Keratinocyte (primary cell): ENCODE data around the gene WFDC10A.
"Not testable (repeated sequence)": the region's sequence is repeated elsewhere in the genome, so short reads cannot be mapped to it uniquely, and the experiment has no call there.

Experiments
- CTCF ChIP-seq, 3 experiments: IDR thresholded peaks in 1 of 3; conservative IDR thresholded peaks in 1 of 3; optimal IDR thresholded peaks in 1 of 3; 2 replicates in 2 of 3; 3 replicates in 1 of 3; pipeline versions ENCODE3 to v1.5.1; 2011; ENCODE audit warnings: low read length in 3 of 3, mild to moderate bottlenecking in 3 of 3, moderate library complexity in 2 of 3, control low read depth in 1 of 3, inconsistent platforms in 1 of 3; ENCODE audit not compliant: insufficient read depth in 2 of 3; ENCODE audit errors: extremely low read depth in 1 of 3
- EZH2 ChIP-seq: IDR thresholded peaks from one replicate; pipeline ENCODE4 v1.6.1; 2012; ENCODE audit warnings: inconsistent platforms, mild to moderate bottlenecking, low read length, moderate library complexity

GRCh38 chr20:45641076-45641475, 11.5 kb downstream of the WFDC10A start:
- not testable (repeated sequence) for TF ChIP-seq EZH2; CTCF (optimal IDR thresholded peaks at IDR 0.05 in 1 of 3, IDR thresholded peaks at IDR 0.05 in 1 of 3, conservative IDR thresholded peaks at IDR 0.05 in 1 of 3; ENCODE audit: extremely low read depth in 1 of 3, insufficient read depth in 2 of 3, low read length in 3 of 3)
